ENCODE data around the gene OOSP4A.

The OOSP4A gene

GRCh38 chr11:59943997-59944714 is 19.7 kb upstream of the OOSP4A start:
- Histone ChIP-seq H3K36me3 (replicated peaks; ENCODE audit: insufficient read depth, low read length) (no peaks in the 10 kb centered on the region), H3K27me3 (replicated peaks; ENCODE audit: insufficient read depth, low read length) (no peaks in the 10 kb centered on the region), H3K9me3 (replicated peaks; ENCODE audit: insufficient read depth, low read length) (no peaks in the 10 kb centered on the region), H3K4me2 (ENCODE audit: low read depth, low read length) (no peak overlapping the region), H3F3A (ENCODE audit: insufficient read depth, low read length) (no peaks in the 10 kb centered on the region), H3K9ac (ENCODE audit: low read length) (no peak overlapping the region), H3K9me2 (replicated peaks; ENCODE audit: insufficient read depth, low read length) (no peaks in the 10 kb centered on the region), H4K20me1 (ENCODE audit: insufficient read depth, low read length) (no peaks in the 10 kb centered on the region), H3K79me2 (ENCODE audit: low read length) (no peaks in the 10 kb centered on the region), H2AFZ (ENCODE audit: low read length) (no peak overlapping the region), H3K4me1 (ENCODE audit: low read length) (no peaks in the 10 kb centered on the region), H3K27ac (ENCODE audit: low read length) (no peak overlapping the region), H3K4me3 (ENCODE audit: low read length) (no peak overlapping the region)
- TF ChIP-seq EZH2phosphoT487 (IDR thresholded peaks at IDR 0.05; ENCODE audit: low read length) (no peak), EZH2 (optimal IDR thresholded peaks at IDR 0.05; ENCODE audit: low read depth, low read length) (no peak)
- DNase-seq: no peak

DNA sequence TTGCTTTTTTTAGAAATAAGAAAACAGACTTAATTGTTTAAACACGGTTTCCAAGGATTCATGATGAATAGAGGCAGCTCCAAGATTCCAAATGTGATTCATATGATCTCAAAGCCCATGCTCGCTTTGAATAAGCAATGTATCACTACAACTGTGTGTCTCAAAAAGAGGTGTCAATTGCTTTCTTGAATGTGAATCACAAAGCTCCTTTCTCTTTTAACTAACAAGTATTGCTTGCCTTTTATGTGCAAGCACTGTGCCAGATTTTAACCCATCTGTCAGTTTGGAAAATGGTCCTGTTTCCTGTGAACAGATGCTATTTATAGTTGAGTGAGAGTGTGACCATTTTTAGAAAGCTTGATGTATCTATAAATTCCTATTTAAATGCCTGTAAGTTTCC is 19.1 kb upstream of the OOSP4A start:
- Histone ChIP-seq H3K27ac (ENCODE audit: low read length) (no peak overlapping the region), H3K4me3 (ENCODE audit: low read length) (no peak overlapping the region), H2AFZ (ENCODE audit: low read length) (no peak overlapping the region), H3F3A (ENCODE audit: insufficient read depth, low read length) (no peaks in the 10 kb centered on the region), H3K4me2 (ENCODE audit: low read depth, low read length) (no peak overlapping the region), H3K4me1 (ENCODE audit: low read length) (no peaks in the 10 kb centered on the region), H4K20me1 (ENCODE audit: insufficient read depth, low read length) (no peaks in the 10 kb centered on the region), H3K79me2 (ENCODE audit: low read length) (no peaks in the 10 kb centered on the region), H3K9me2 (replicated peaks; ENCODE audit: insufficient read depth, low read length) (no peaks in the 10 kb centered on the region), H3K36me3 (replicated peaks; ENCODE audit: insufficient read depth, low read length) (no peaks in the 10 kb centered on the region), H3K9ac (ENCODE audit: low read length) (no peak overlapping the region), H3K27me3 (replicated peaks; ENCODE audit: insufficient read depth, low read length) (no peaks in the 10 kb centered on the region), H3K9me3 (replicated peaks; ENCODE audit: insufficient read depth, low read length) (no peaks in the 10 kb centered on the region)
- TF ChIP-seq CTCF (IDR thresholded peaks at IDR 0.05; ENCODE audit: low read length) (no peak), EZH2phosphoT487 (IDR thresholded peaks at IDR 0.05; ENCODE audit: low read length) (no peak), EZH2 (optimal IDR thresholded peaks at IDR 0.05; ENCODE audit: low read depth, low read length) (no peak)
- DNase-seq: no peak

GRCh38 chr11:59953463-59954218 is 10.2 kb upstream of the OOSP4A start:
- Histone ChIP-seq H4K20me1 (ENCODE audit: insufficient read depth, low read length) (no peaks in the 10 kb centered on the region), H3K27me3 (replicated peaks; ENCODE audit: insufficient read depth, low read length) (no peaks in the 10 kb centered on the region), H3K9me2 (replicated peaks; ENCODE audit: insufficient read depth, low read length) (no peaks in the 10 kb centered on the region), H3K36me3 (replicated peaks; ENCODE audit: insufficient read depth, low read length) (no peaks in the 10 kb centered on the region), H3K4me3 (ENCODE audit: low read length) (no peak overlapping the region), H3K9ac (ENCODE audit: low read length) (no peak overlapping the region), H3K79me2 (ENCODE audit: low read length) (no peaks in the 10 kb centered on the region), H2AFZ (ENCODE audit: low read length) (no peak overlapping the region), H3F3A (ENCODE audit: insufficient read depth, low read length) (no peaks in the 10 kb centered on the region), H3K4me1 (ENCODE audit: low read length) (no peaks in the 10 kb centered on the region), H3K9me3 (replicated peaks; ENCODE audit: insufficient read depth, low read length) (no peaks in the 10 kb centered on the region), H3K27ac (ENCODE audit: low read length) (no peak overlapping the region), H3K4me2 (ENCODE audit: low read depth, low read length) (no peak overlapping the region)
- DNase-seq: no peak
- TF ChIP-seq CTCF (IDR thresholded peaks at IDR 0.05; ENCODE audit: low read length): no peak

All from MM.1S (cell line).